Endothelial cell of umbilical vein (primary cell): ENCODE data around the gene TRIM52. TPM values are rescaled to one million over a fixed set of nuclear protein-coding genes. Genes with fewer than 3 reads are reported as not detected.

Experiments used
- BruUV-seq: library from RNA; stranded (reverse); fragments of 400-500 nt; replicated peaks from 2 replicates; lab custom pipeline; 2021; lab: Mats Ljungman, UMichigan
- CTCF ChIA-PET: fragments of 300-600, 350-600 bp; sonication (Branson Sonifier 250); formaldehyde crosslinking; loops from one replicate; lab custom pipeline; 2021; ENCODE audit warnings: antibody characterized with exemption, inconsistent platforms; lab: Charles Lee
- POLR2A ChIA-PET: fragments of 300-600, 350-600 bp; sonication (Branson Sonifier 250); formaldehyde crosslinking; loops from one replicate; lab custom pipeline; 2021; ENCODE audit warnings: antibody characterized with exemption, inconsistent platforms; lab: Charles Lee
- DNase-seq: peaks from one replicate; pipeline ENCODE4 v3.0.0-alpha.2; 2011; ENCODE audit warnings: low read depth, low spot score
- FAIRE-seq: peaks from 2 replicates; lab custom pipeline; 2011; peaks lifted over from hg19 to GRCh38; lab: Jason Lieb, UNC
- H2AFZ ChIP-seq: 2 replicates; pipeline ENCODE4 v1.6.0; 2012; ENCODE audit warnings: low read depth, low read length, control low read depth, inconsistent platforms
- H3K27ac ChIP-seq: 2 replicates; pipeline ENCODE4 v1.5.1; 2011; ENCODE audit warnings: low read depth, mild to moderate bottlenecking, control low read depth, low read length, moderate library complexity; ENCODE audit not compliant: insufficient read depth
- H3K27me3 ChIP-seq, 2 experiments: 2 replicates each; pipeline versions ENCODE4 v1.6.0 to v1.6.1; 2011; ENCODE audit warnings: low read length in 2 of 2, mixed read lengths in 1 of 2; ENCODE audit not compliant: control insufficient read depth in 2 of 2, insufficient read depth in 2 of 2
- H3K36me3 ChIP-seq, 2 experiments: 2 replicates in 1 of 2; 3 replicates in 1 of 2; pipeline ENCODE4 v1.5.1; 2011; ENCODE audit warnings: low read length in 2 of 2, mild to moderate bottlenecking in 1 of 2, moderate library complexity in 1 of 2; ENCODE audit not compliant: control insufficient read depth in 2 of 2, insufficient read depth in 2 of 2; ENCODE audit errors: extremely low read depth in 1 of 2
- H3K4me1 ChIP-seq: 3 replicates; pipeline ENCODE4 v1.5.1; 2011; ENCODE audit warnings: mild to moderate bottlenecking, low read length; ENCODE audit not compliant: control insufficient read depth, insufficient read depth; ENCODE audit errors: extremely low read depth
- H3K4me2 ChIP-seq: 2 replicates; pipeline ENCODE4 v1.6.1; 2011; ENCODE audit warnings: low read length, control low read depth, mixed read lengths; ENCODE audit not compliant: insufficient read depth
- H3K4me3 ChIP-seq, 3 experiments: fragments of 200-600 bp in 1 of 3; sonication (generic), shearing (Covaris generic) in 1 of 3; replicated peaks in 1 of 3; 2 replicates each; pipeline ENCODE4 v1.5.1; 2011 to 2016; ENCODE audit warnings: control low read depth in 3 of 3, low read length in 3 of 3, mild to moderate bottlenecking in 2 of 3, inconsistent platforms in 1 of 3, low read depth in 1 of 3, moderate library complexity in 1 of 3; ENCODE audit not compliant: insufficient read depth in 1 of 3
- H3K79me2 ChIP-seq: 2 replicates; pipeline ENCODE4 v1.6.0; 2012; ENCODE audit warnings: low read length, inconsistent platforms; ENCODE audit not compliant: control insufficient read depth, insufficient read depth
- H3K9ac ChIP-seq: replicated peaks from 2 replicates; pipeline ENCODE3; 2011; ENCODE audit warnings: low read length, control low read depth; ENCODE audit not compliant: insufficient read depth; ENCODE audit errors: extremely low read depth
- H3K9me1 ChIP-seq: replicated peaks from 3 replicates; pipeline ENCODE4 v1.6.0; 2011; ENCODE audit warnings: mild to moderate bottlenecking, low read length; ENCODE audit not compliant: control insufficient read depth, insufficient read depth; ENCODE audit errors: extremely low read depth
- H3K9me3 ChIP-seq: replicated peaks from 2 replicates; pipeline ENCODE4 v1.5.1; 2012; ENCODE audit warnings: low read length, inconsistent platforms; ENCODE audit not compliant: control insufficient read depth, insufficient read depth
- H4K20me1 ChIP-seq: replicated peaks from 2 replicates; pipeline ENCODE3; 2011; ENCODE audit warnings: mild to moderate bottlenecking, low read length; ENCODE audit not compliant: control insufficient read depth, insufficient read depth; ENCODE audit errors: extremely low read depth
- CTCF ChIP-seq, 2 donors: IDR thresholded peaks; 1 replicate in 1 of 2; 2 replicates in 1 of 2; pipeline ENCODE4 v1.5.1; 2011; ENCODE audit warnings: low read length in 2 of 2, mild to moderate bottlenecking in 2 of 2, moderate library complexity in 2 of 2, control low read depth in 1 of 2, inconsistent platforms in 1 of 2, low read depth in 1 of 2; ENCODE audit not compliant: insufficient read depth in 1 of 2; ENCODE audit errors: extremely low read depth in 1 of 2
- EZH2 ChIP-seq: IDR thresholded peaks from 2 replicates; pipeline ENCODE4 v1.6.1; 2012; ENCODE audit warnings: borderline replicate concordance, low read depth, mild to moderate bottlenecking, moderate library complexity, low read length, inconsistent platforms; ENCODE audit not compliant: severe bottlenecking
- FOS ChIP-seq: IDR thresholded peaks from 2 replicates; pipeline ENCODE4 v1.6.1; 2011; ENCODE audit warnings: mild to moderate bottlenecking, low read length, moderate library complexity, borderline replicate concordance; ENCODE audit not compliant: insufficient read depth
- GATA2 ChIP-seq: IDR thresholded peaks from 2 replicates; pipeline ENCODE4 v1.7.0; 2011; ENCODE audit warnings: low read depth, mild to moderate bottlenecking, moderate library complexity, mixed read lengths, low read length; ENCODE audit not compliant: insufficient read length, insufficient read depth
- JUN ChIP-seq: IDR thresholded peaks from 2 replicates; pipeline ENCODE4 v1.6.1; 2011; ENCODE audit warnings: borderline replicate concordance, low read depth; ENCODE audit not compliant: insufficient read length, insufficient read depth
- MAX ChIP-seq: IDR thresholded peaks from 2 replicates; pipeline ENCODE4 v1.6.1; 2011; ENCODE audit not compliant: insufficient read depth, insufficient read length
- MYC ChIP-seq: IDR thresholded peaks from one replicate; pipeline ENCODE4 v1.6.1; 2011; ENCODE audit warnings: mild to moderate bottlenecking, low read depth, low read length
- POLR2A ChIP-seq: IDR thresholded peaks from 2 replicates; pipeline ENCODE4 v1.6.1; 2012; ENCODE audit warnings: low read depth, mild to moderate bottlenecking, control low read depth, low read length
- POLR2AphosphoS5 ChIP-seq: IDR thresholded peaks from 2 replicates; pipeline ENCODE4 v1.6.1; 2012; ENCODE audit warnings: low read depth, mild to moderate bottlenecking, control low read depth, low read length, moderate library complexity; ENCODE audit not compliant: insufficient read depth
- dilution Hi-C: fragments of 300-500 bp; cut with MboI; formaldehyde crosslinking; loops from one replicate; pipeline ENCODE4 v1.15.0; 2019; ENCODE audit warnings: low sequenced_read_pairs; ENCODE audit not compliant: extremely low pct_ligation_motif_present
- intact Hi-C: fragments of 100-400 bp; cut with micrococcal nuclease; formaldehyde crosslinking; loops from one replicate; pipeline ENCODE4 v1.10.0; 2022
- polyA plus RNA-seq, 4 experiments: library from polyadenylated mRNA; depleted of rRNA in 3 of 4; stranded (reverse) in 3 of 4; unstranded in 1 of 4; fragments of >200 nt; gene quantifications; 2 replicates each; pipeline versions ENCODE4 v1.2.1 to v1.2.3, GENCODE V29; 2011 to 2012; ENCODE audit warnings: missing spikeins in 1 of 4
- total RNA-seq: library from RNA; stranded (reverse); gene quantifications from 2 replicates; pipeline ENCODE4 v1.2.3, GENCODE V29; 2021

The TRIM52 gene
- total and polyA plus RNA-seq, 2 donors (not counting 3 experiments of a cell fraction or from before 2014, with no cell fraction given) = 5.6 to 10.1 TPM

- H3K9ac ChIP-seq = no peak overlapping the region
- TF ChIP-seq FOS = no peak
- H3K4me3 ChIP-seq = no peak overlapping the region
- no peaks in the 10 kb centered on the region for H4K20me1 ChIP-seq
- H3K79me2 ChIP-seq = no peaks in the 10 kb centered on the region
- no peak overlapping the region for H3K4me2 ChIP-seq
- H3K27ac ChIP-seq = no peak overlapping the region
- no peaks in the 10 kb centered on the region for H3K9me3 ChIP-seq
- no peaks in the 10 kb centered on the region for H3K9me1 ChIP-seq
- CTCF ChIA-PET = no interaction called here
- H2AFZ ChIP-seq = no peak overlapping the region
- FAIRE-seq = no peak
- BruUV-seq = no TSS peak
- POLR2A ChIA-PET = interaction anchor here (0.6 kb wide), 1 partner anchor 16 kb away, joined by 8 read pairs; no protein-coding TSS in a partner anchor
- H3K4me1 ChIP-seq = peaks cover 2% of the 10 kb centered on the region
- peaks cover 9 to 27% of the 10 kb centered on the region in 2 experiments for H3K36me3 ChIP-seq
- no peaks in the 10 kb centered on the region for H3K27me3 ChIP-seq
- intact Hi-C loops (no loop called here), dilution Hi-C loops (no loop called here)
- DNase-seq = no peak
Measured at GRCh38 chr5:181231432-181231831, 29.5 kb downstream of the TRIM52 start.

- Histone ChIP-seq H3K4me3 (no peak overlapping the region), H3K36me3 (peaks cover under 1 to 20% of the 10 kb centered on the region in 2 experiments), H3K4me1 (peaks cover 2% of the 10 kb centered on the region), H4K20me1 (no peaks in the 10 kb centered on the region), H2AFZ (no peak overlapping the region), H3K4me2 (no peak overlapping the region), H3K9me1 (no peaks in the 10 kb centered on the region), H3K27me3 (no peaks in the 10 kb centered on the region), H3K27ac (no peak overlapping the region), H3K79me2 (peaks cover 1% of the 10 kb centered on the region), H3K9ac (no peak overlapping the region), H3K9me3 (no peaks in the 10 kb centered on the region)
- intact Hi-C loops (no loop called here), dilution Hi-C loops (no loop called here)
- TF ChIP-seq GATA2 (no peak), POLR2A (no peak), EZH2 (no peak), FOS (no peak), MAX (no peak), MYC (no peak), JUN (no peak), CTCF (IDR thresholded peaks at IDR 0.05; ENCODE audit: extremely low read depth in 1 of 2, insufficient read depth in 1 of 2, low read depth in 1 of 2, low read length in 2 of 2) (no peak), POLR2AphosphoS5 (no peak)
- no TSS peak for BruUV-seq
- DNase-seq (no peak), FAIRE-seq (no peak)
- POLR2A ChIA-PET = no interaction called here
- CTCF ChIA-PET = no interaction called here
Measured at GRCh38 chr5:181230551-181230950, 30.4 kb downstream of the TRIM52 start.
